Spinal cord (tissue), 10 donors: Measurements from ENCODE around the gene MANSC1. TPM values are rescaled to one million over a fixed set of nuclear protein-coding genes. Genes with fewer than 3 reads are reported as not detected.
A peak's percentile ranks its signal among the peaks of the same experiment; 100 is the strongest.
"Not testable (repeated sequence)": the region's sequence is repeated elsewhere in the genome, so short reads cannot be mapped to it uniquely, and the experiment has no call there.

Experiments used
- DNase-seq, 6 donors: peaks; one replicate each; pipeline versions ENCODE4 v3.0.0 to v3.0.0-alpha.2; 2013 to 2015; ENCODE audit warnings: low spot score in 6 of 6, low read depth in 4 of 6
- H3K27ac ChIP-seq: one replicate; pipeline ENCODE4 v1.5.1; 2013; ENCODE audit warnings: low read depth, low read length, control low read depth
- H3K27me3 ChIP-seq: one replicate; pipeline ENCODE4 v1.6.1; 2013; ENCODE audit warnings: low read length; ENCODE audit not compliant: control insufficient read depth, insufficient read depth
- H3K36me3 ChIP-seq: one replicate; pipeline ENCODE4 v1.6.1; 2013; ENCODE audit warnings: low read length; ENCODE audit not compliant: control insufficient read depth, insufficient read depth
- H3K4me1 ChIP-seq: one replicate; pipeline ENCODE4 v1.6.1; 2013; ENCODE audit warnings: low read length; ENCODE audit not compliant: control insufficient read depth, insufficient read depth
- H3K4me3 ChIP-seq: one replicate; pipeline ENCODE4 v1.5.1; 2013; ENCODE audit warnings: low read depth, low read length, control low read depth
- H3K9me3 ChIP-seq: one replicate; pipeline ENCODE4 v1.6.1; 2013; ENCODE audit warnings: low read length; ENCODE audit not compliant: control insufficient read depth, insufficient read depth
- WGBS: methylation state at CpG from one replicate; pipeline ENCODE4 v1.1.5; 2013; ENCODE audit warnings: missing lambda C conversion rate; ENCODE audit not compliant: insufficient coverage; 5-methylcytosine and 5-hydroxymethylcytosine counted together
- polyA plus RNA-seq, 2 donors: library from polyadenylated mRNA; unstranded; fragments of 120-200 nt; gene quantifications; one replicate each; pipeline ENCODE4 v1.2.1, GENCODE V29; 2013; ENCODE audit not compliant: insufficient read length in 2 of 2
- total RNA-seq, 2 donors: library from RNA; depleted of rRNA in 1 of 2; stranded (reverse); fragments of 120-200 nt in 1 of 2; fragments of >200 nt in 1 of 2; gene quantifications; one replicate each; pipeline versions ENCODE4 v1.2.3 to v1.2.4, GENCODE V29; 2013 to 2014
- donor health status: healthy.

The MANSC1 gene
- total and polyA plus RNA-seq, 4 donors = 5.3 to 26.7 (median 18.8) TPM

DNA sequence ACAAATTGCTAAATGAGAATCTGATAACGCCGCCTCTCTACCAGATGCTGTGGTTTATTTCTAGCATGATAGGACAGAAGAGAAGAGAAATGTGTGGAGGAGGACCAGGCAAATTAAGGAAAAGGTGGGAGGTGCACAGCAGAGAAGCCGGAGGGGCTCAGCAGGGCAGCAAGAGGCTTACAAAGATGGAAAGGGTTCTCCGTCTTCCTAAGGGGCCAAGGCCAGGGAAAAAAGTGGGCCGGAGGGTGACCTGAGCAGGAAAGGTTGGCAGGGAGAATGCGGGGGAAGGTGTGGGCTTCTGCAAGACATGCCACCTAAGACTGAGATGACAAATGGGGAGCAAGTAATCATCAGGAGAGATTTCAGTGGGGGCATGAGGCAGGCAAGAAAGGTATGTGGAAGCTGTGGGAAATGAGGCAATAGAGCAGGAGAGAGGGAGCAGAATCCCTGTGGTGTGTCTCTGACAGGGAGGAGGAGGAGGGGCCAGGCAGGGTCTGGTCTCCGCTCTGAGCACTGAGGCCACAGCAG is 18.7 kb downstream of the MANSC1 start:
- no peak for DNase-seq
- WGBS = 67% methylated on average over 7 of the region's 7 CpGs
- H3K27ac ChIP-seq = no peak overlapping the region
- no peaks in the 10 kb centered on the region for H3K36me3 ChIP-seq
- no peaks in the 10 kb centered on the region for H3K4me1 ChIP-seq
- no peak overlapping the region for H3K4me3 ChIP-seq
- H3K9me3 ChIP-seq = no peaks in the 10 kb centered on the region
- no peaks in the 10 kb centered on the region for H3K27me3 ChIP-seq

DNA sequence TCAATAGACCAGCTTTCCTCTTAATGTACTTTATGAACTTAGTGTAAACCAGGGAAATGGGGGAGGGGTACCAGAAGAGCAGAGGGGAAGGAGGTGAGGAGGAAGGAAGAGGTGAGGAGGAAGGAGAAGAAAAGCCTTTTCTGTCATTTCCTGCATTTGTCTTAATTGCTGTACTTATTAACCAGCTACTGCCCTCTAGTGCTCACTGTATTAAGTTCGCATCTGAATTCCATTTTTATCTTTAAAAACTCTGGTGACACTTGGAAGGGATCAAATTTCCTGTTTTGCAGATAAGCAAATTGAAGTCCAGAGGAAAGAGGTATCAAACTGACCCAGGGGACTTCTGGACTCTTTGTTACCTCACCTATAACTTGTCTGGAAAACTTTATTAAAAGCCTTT is 22.2 kb downstream of the MANSC1 start:
- no CpG with 5 or more reads among the region's 1 CpG for WGBS
- DNase-seq = peak in 3 of 6 donors; percentile 58 to 90 (median 82)
- Histone ChIP-seq H3K36me3 (no peaks in the 10 kb centered on the region), H3K9me3 (no peaks in the 10 kb centered on the region), H3K4me3 (no peak overlapping the region), H3K27me3 (no peaks in the 10 kb centered on the region), H3K4me1 (no peaks in the 10 kb centered on the region), H3K27ac (peak overlapping the region; percentile 11)

DNA sequence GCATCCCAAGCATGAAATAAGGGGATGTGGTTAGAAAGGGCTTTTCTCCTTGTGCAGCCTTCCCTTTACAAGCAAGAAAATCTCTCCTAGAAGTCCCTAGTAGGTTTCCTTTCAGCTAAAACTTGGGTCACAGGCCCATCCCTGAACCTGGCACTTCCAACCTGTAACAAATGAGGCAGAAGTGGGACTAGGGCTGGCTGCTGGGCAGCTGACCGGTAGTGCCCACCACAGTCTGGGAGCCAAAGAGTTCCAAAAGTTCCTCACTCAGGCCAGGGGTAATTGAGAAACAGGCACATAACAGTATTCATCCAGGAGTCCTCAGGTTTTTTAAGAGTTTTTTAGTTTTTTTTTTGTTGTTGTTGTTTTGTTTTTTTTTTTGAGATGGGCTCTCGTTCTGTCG is 23.8 kb downstream of the MANSC1 start:
- no peak for DNase-seq
- Histone ChIP-seq H3K9me3 (no peaks in the 10 kb centered on the region), H3K36me3 (no peaks in the 10 kb centered on the region), H3K27ac (no peak overlapping the region), H3K4me3 (no peak overlapping the region), H3K27me3 (no peaks in the 10 kb centered on the region), H3K4me1 (no peaks in the 10 kb centered on the region)
- 100% methylated on average over 3 of the region's 3 CpGs for WGBS

DNA sequence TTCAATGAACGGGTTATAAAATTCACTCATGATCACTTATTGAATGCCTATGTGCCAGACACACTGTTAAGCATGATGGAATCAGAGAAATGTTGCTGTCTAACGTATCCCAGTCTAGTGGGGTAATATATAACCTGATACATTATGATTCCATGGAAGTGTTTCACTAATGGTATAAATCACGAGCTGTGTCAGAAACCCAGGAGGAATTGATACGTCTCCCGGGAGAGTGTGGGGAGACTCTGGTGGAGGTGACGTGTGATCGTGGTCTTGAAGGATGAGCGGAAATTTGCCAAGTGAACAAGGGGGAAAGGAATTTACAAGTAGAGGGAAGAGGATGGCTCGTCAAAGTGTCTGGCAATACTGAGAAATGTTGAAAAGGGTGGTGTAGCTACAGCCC is 26.5 kb downstream of the MANSC1 start:
- H3K9me3 ChIP-seq = no peaks in the 10 kb centered on the region
- 70% methylated on average over 8 of the region's 9 CpGs for WGBS
- H3K4me1 ChIP-seq = peaks cover 14% of the 10 kb centered on the region
- DNase-seq = peak in 1 of 6 donors; percentile 77
- no peak overlapping the region for H3K27ac ChIP-seq
- H3K36me3 ChIP-seq = no peaks in the 10 kb centered on the region
- H3K4me3 ChIP-seq = no peak overlapping the region
- H3K27me3 ChIP-seq = no peaks in the 10 kb centered on the region

DNA sequence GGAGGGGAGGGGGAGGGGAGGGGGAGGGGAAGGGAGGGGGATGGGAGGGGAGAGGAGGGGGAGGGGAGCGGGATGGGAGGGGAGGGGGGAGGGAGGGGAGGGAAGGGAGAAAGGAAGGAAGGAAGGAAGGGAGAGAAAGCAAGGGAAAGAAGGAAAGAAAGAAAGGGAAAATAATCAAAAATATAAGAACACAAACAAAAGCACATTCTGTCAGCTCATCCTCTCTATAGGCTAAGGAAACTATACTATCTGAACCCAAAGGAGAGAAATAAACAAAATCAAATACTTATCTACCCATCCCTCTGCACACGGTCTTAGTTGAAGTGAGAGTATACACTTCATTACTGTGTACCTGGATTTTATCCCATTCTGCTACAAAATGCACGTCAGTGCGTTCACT is 26.9 kb downstream of the MANSC1 start:
- no peak overlapping the region for H3K27ac ChIP-seq
- no CpG with 5 or more reads among the region's 4 CpGs for WGBS
- DNase-seq = no peak
- peaks cover 14% of the 10 kb centered on the region for H3K4me1 ChIP-seq
- H3K9me3 ChIP-seq = no peaks in the 10 kb centered on the region
- H3K4me3 ChIP-seq = no peak overlapping the region
- no peaks in the 10 kb centered on the region for H3K27me3 ChIP-seq
- no peaks in the 10 kb centered on the region for H3K36me3 ChIP-seq

DNA sequence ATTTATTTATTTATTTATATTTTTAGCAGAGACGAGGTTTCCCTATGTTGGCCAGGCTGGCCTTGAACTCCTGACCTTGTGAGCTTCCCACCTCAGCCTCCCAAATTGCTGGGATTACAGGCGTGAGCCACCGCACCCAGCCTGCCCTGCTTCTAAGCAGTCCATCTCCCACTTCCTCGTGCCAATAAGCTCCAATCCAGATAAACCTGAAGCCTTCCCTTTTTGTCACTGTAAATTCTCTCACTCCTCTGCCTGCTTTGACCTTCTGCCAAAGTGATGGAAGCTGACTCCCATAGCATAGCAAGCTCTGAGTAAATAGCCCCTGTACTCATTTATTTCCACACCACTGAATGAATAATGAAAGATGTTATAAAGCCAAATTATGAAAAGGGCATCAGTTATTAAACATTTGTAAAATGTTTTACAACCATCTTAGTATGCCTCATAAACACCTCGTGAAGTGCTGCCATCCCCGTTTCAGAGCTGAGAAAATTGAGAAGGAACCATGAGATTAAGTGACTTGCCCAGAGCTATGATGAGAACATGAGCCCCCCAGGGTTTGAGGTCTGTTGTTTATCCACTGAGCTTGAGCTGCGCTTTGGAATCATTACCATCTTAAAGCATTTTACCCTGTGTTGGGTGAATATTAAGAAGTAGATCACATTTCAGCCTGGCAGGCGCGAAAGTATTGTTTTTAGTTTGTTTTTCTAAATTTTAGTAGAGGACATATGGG is 30.4 kb downstream of the MANSC1 start:
- 32% methylated on average over 5 of the region's 9 CpGs for WGBS
- peak overlapping the region; percentile 4 for H3K4me3 ChIP-seq
- H3K36me3 ChIP-seq = no peaks in the 10 kb centered on the region
- peaks cover 14% of the 10 kb centered on the region for H3K4me1 ChIP-seq
- H3K27me3 ChIP-seq = no peaks in the 10 kb centered on the region
- H3K9me3 ChIP-seq = no peaks in the 10 kb centered on the region
- peak in 5 of 6 donors; percentile 24 to 82 (median 40) for DNase-seq
- peak overlapping the region; percentile 31 for H3K27ac ChIP-seq

DNA sequence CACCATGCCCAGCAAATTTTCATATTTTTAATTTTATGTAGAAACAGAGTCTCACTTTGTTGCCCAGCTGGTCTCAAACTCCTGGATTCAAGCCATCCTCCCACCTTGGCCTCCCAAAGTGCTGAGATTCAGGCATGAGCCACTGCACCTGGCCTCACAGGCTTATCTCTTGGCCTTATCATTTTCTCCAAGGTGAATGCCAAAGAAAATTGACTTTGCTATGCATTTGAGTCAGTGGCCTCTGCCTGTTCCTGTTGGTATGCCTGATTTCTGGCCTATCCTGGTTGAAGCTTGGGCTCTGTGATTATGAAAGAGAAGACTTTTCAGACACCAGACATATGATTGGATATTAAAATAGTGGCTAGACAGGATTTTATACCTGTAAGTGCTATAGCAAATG is 34.2 kb downstream of the MANSC1 start:
- no peak overlapping the region for H3K27ac ChIP-seq
- no peaks in the 10 kb centered on the region for H3K27me3 ChIP-seq
- H3K4me3 ChIP-seq = no peak overlapping the region
- no peaks in the 10 kb centered on the region for H3K36me3 ChIP-seq
- H3K9me3 ChIP-seq = no peaks in the 10 kb centered on the region
- DNase-seq = no peak
- H3K4me1 ChIP-seq = peaks cover 11% of the 10 kb centered on the region

DNA sequence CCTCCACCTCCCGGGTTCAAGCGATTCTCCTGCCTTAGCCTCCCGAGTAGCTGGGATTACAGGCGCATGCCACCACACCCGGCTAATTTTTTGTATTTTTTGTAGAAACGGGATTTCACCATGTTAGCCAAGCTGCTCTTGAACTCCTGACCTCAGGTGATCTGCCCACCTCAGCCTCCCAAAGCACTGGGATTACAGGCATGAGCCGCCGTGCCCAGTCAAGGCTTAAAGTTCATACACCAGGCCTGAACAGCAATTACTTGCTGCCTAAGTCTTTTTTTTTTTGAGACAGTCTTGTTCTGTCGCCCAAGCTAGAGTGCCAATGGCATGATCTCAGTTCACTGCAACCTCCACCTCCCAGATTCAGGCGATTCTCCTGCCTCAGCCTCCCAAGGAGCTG is 39.3 kb downstream of the MANSC1 start:
- H3K36me3 ChIP-seq, DNase-seq: not testable (repeated sequence)
- WGBS = 94% methylated on average over 6 of the region's 10 CpGs

DNA sequence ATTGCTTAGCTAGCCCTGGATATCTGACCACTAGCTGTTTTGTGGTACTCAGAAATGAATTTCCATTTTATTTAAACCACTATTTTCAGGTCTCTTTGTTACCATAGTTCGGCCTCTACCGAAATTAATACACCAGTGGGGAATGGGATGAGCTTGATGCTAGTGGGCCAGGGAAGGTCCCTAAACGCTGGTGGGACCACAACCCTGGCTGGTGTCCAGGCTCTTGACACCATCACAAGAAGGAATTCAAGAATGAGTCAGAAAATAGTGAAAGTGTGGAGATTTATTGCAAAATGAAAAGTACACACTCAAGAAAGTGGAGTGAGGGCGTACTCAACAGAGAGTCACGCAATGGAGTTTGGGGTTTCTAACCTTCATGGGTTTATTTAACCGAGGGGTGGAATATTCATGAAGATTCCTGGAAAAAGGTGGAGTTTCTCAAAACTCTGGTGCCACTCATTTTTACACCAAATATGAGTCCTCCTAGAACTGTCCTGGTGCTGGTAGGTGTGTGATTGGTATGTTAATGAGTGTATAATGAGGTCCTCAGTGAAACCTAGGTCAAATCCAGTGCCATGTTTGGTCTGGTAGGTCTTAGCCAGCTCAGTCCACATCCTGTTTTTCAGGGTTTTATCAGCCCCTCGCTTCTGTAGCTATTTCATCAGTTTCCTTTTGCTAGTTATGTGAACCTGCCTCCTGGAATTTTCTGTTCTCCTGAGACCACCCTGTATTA is 44.3 kb downstream of the MANSC1 start:
- Histone ChIP-seq H3K4me1 (no peaks in the 10 kb centered on the region), H3K4me3 (no peak overlapping the region), H3K9me3 (no peaks in the 10 kb centered on the region), H3K27me3 (no peaks in the 10 kb centered on the region), H3K36me3 (no peaks in the 10 kb centered on the region), H3K27ac (no peak overlapping the region)
- no peak for DNase-seq
- WGBS = 76% methylated on average over 2 of the region's 7 CpGs

More for the DNA sequence above, 39.3 kb downstream of the MANSC1 start:
- not testable (repeated sequence) for H3K4me3 ChIP-seq, H3K27me3 ChIP-seq, H3K27ac ChIP-seq, H3K4me1 ChIP-seq, H3K9me3 ChIP-seq

DNA sequence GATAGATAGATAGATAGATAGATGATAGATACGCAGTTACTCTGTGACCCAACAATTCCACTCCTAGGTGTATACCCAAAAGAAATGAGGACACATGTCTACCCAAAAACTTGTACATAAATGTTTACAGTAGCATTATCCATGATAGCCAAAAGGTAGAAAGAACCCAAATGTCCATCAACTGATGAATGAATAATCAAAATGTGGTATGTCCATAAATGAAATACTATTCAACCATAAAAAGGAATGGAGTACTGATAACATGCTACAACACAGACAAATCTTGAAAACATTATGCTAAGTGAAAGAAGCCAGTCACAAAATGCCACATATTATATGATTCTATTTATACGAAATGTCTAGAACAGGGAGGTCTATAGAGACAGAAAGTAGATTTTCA is 47.1 kb downstream of the MANSC1 start:
- no peak overlapping the region for H3K27ac ChIP-seq
- H3K4me1 ChIP-seq = no peaks in the 10 kb centered on the region
- no peaks in the 10 kb centered on the region for H3K27me3 ChIP-seq
- H3K9me3 ChIP-seq = no peaks in the 10 kb centered on the region
- no peak overlapping the region for H3K4me3 ChIP-seq
- DNase-seq = no peak
- no CpG with 5 or more reads among the region's 2 CpGs for WGBS
- no peaks in the 10 kb centered on the region for H3K36me3 ChIP-seq
